Mammary epithelial cell (primary cell): ENCODE data around the gene CREB5.

Source experiments
- CTCF ChIP-seq, 2 donors: IDR thresholded peaks in 1 of 2; conservative IDR thresholded peaks in 1 of 2; 2 replicates each; pipeline ENCODE4 v1.5.1; 2011 to 2012; ENCODE audit warnings: inconsistent platforms in 2 of 2, low read length in 2 of 2, mild to moderate bottlenecking in 2 of 2, control low read depth in 1 of 2, low read depth in 1 of 2; ENCODE audit not compliant: insufficient read depth in 1 of 2; ENCODE audit errors: extremely low read depth in 1 of 2
- EZH2 ChIP-seq: IDR thresholded peaks from 2 replicates; pipeline ENCODE4 v1.6.1; 2012; ENCODE audit warnings: low read length, inconsistent platforms, borderline replicate concordance

GRCh38 chr7:28483908-28484605, 71.7 kb downstream of the CREB5 start:
- TF ChIP-seq CTCF (conservative IDR thresholded peaks at IDR 0.05 in 1 of 2, IDR thresholded peaks at IDR 0.05 in 1 of 2; ENCODE audit: extremely low read depth in 1 of 2, insufficient read depth in 1 of 2, low read depth in 1 of 2, low read length in 2 of 2) (no peak), EZH2 (no peak)
